A549 (cell line): ENCODE results near the gene NDUFA11. TPM values are rescaled to one million over a fixed set of nuclear protein-coding genes. Genes with fewer than 3 reads are reported as not detected.

ENCODE experiments used
- ATAC-seq, 2 experiments: fragments of 200-7000 bp in 1 of 2; fragments of >200 bp in 1 of 2; cut with Nextera tagmentation in 1 of 2; cut with Tn5 transposase in 1 of 2; 3 replicates each; pipeline versions ENCODE4 v1.8.0 to v1.9.1; 2018 to 2020; ENCODE audit warnings: mild to moderate bottlenecking in 1 of 2, moderate library complexity in 1 of 2
- CTCF ChIA-PET: fragments of 300-600 bp; sonication (Branson Sonifier 250); formaldehyde crosslinking; extraction: SDS; loops from one replicate; lab custom pipeline; 2021; ENCODE audit warnings: antibody characterized with exemption, inconsistent platforms; lab: Yijun Ruan, JAX
- POLR2A ChIA-PET: fragments of 350-600 bp; formaldehyde crosslinking; extraction: SDS; loops from one replicate; lab custom pipeline; 2021; ENCODE audit warnings: antibody characterized with exemption, inconsistent platforms; lab: Yijun Ruan, JAX
- DNase-seq, 2 experiments: peaks; one replicate each; pipeline versions ENCODE4 v3.0.0 to v3.0.0-alpha.2; 2011 to 2016; ENCODE audit warnings: low read depth in 1 of 2, low spot score in 1 of 2
- FAIRE-seq: peaks from 2 replicates; lab custom pipeline; 2011; peaks lifted over from hg19 to GRCh38; lab: Jason Lieb, UNC
- H3K27ac ChIP-seq, 2 experiments: fragments of >200 bp; sonication (Bioruptor Twin); formaldehyde crosslinking; 3 replicates each; pipeline ENCODE4 v1.5.1; 2016 to 2017
- H3K4me1 ChIP-seq: fragments of >200 bp; sonication (Bioruptor Twin); formaldehyde crosslinking; 3 replicates; pipeline ENCODE4 v1.6.1; 2016
- H3K4me2 ChIP-seq: fragments of >200 bp; sonication (Bioruptor Twin); formaldehyde crosslinking; 3 replicates; pipeline ENCODE4 v1.6.1; 2016
- H3K4me3 ChIP-seq: fragments of >200 bp; sonication (Bioruptor Twin); formaldehyde crosslinking; 3 replicates; pipeline ENCODE4 v1.5.1; 2016
- H3K9me3 ChIP-seq: fragments of >200 bp; sonication (Bioruptor Twin); formaldehyde crosslinking; 3 replicates; pipeline ENCODE4 v1.6.1; 2016
- ATOH8 ChIP-seq: fragments of 250-450 bp; sonication (Bioruptor Pico); IDR thresholded peaks from 2 replicates; pipeline ENCODE4 v1.5.0; 2020; ENCODE audit warnings: low read depth, mild to moderate bottlenecking, moderate library complexity
- CEBPB ChIP-seq, 2 experiments: fragments of >200 bp in 1 of 2; sonication (Bioruptor Twin) in 1 of 2; formaldehyde crosslinking in 1 of 2; IDR thresholded peaks; 2 replicates each; pipeline ENCODE4 v1.6.1; 2012 to 2016
- CHD2 ChIP-seq: fragments of 150-350 bp; IDR thresholded peaks from 2 replicates; pipeline ENCODE4 v1.6.1; 2014; ENCODE audit warnings: low read length; ENCODE audit not compliant: partially characterized antibody
- E2F6 ChIP-seq: IDR thresholded peaks from 2 replicates; pipeline ENCODE4 v1.6.1; 2012; ENCODE audit warnings: low read depth, borderline replicate concordance
- ELK1 ChIP-seq: fragments of 150-350 bp; IDR thresholded peaks from 2 replicates; pipeline ENCODE4 v1.6.1; 2014; ENCODE audit warnings: low read depth, mild to moderate bottlenecking, low read length
- EP300 ChIP-seq, 2 experiments: fragments of >200 bp; sonication (Bioruptor Twin); formaldehyde crosslinking; IDR thresholded peaks; 2 replicates in 1 of 2; 3 replicates in 1 of 2; pipeline ENCODE4 v1.6.1; 2016 to 2017
- FOSB ChIP-seq: fragments of 250-450 bp; sonication (Bioruptor Pico); IDR thresholded peaks from 2 replicates; pipeline ENCODE4 v1.5.0; 2020; ENCODE audit warnings: mild to moderate bottlenecking, moderate library complexity
- FOSL2 ChIP-seq, 2 experiments: fragments of 450-650 bp in 1 of 2; fragments of >200 bp in 1 of 2; sonication (Bioruptor Twin) in 1 of 2; formaldehyde crosslinking; IDR thresholded peaks; 2 replicates each; pipeline versions ENCODE4 v1.5.0 to v1.6.1; 2016 to 2020; ENCODE audit warnings: mild to moderate bottlenecking in 1 of 2, moderate library complexity in 1 of 2
- FOXS1 ChIP-seq: fragments of 250-450 bp; sonication (Bioruptor Pico); IDR thresholded peaks from 2 replicates; pipeline ENCODE4 v1.5.0; 2020; ENCODE audit warnings: mild to moderate bottlenecking, moderate library complexity
- HES2 ChIP-seq: fragments of >200 bp; sonication (Bioruptor Twin); formaldehyde crosslinking; IDR thresholded peaks from 2 replicates; pipeline ENCODE4 v1.6.1; 2016
- HMGXB4 ChIP-seq: fragments of 250-450 bp; sonication (Bioruptor Pico); IDR thresholded peaks from 2 replicates; pipeline ENCODE4 v1.5.0; 2021; ENCODE audit warnings: mild to moderate bottlenecking, moderate library complexity, borderline replicate concordance
- HOXA7 ChIP-seq: fragments of 250-450 bp; sonication (Bioruptor Pico); IDR thresholded peaks from 2 replicates; pipeline ENCODE4 v1.5.0; 2020; ENCODE audit warnings: mild to moderate bottlenecking, moderate library complexity
- JUN ChIP-seq, 2 experiments: fragments of >200 bp; sonication (Bioruptor Twin); formaldehyde crosslinking; IDR thresholded peaks; 2 replicates in 1 of 2; 3 replicates in 1 of 2; pipeline ENCODE4 v1.6.1; 2016 to 2017
- KDM5A ChIP-seq: fragments of 200-600 bp; sonication (generic); IDR thresholded peaks from 2 replicates; pipeline ENCODE4 v1.6.1; 2016; ENCODE audit warnings: antibody characterized with exemption, mild to moderate bottlenecking
- PBX3 ChIP-seq: IDR thresholded peaks from 2 replicates; pipeline ENCODE4 v1.6.1; 2012
- POLR2A ChIP-seq: IDR thresholded peaks from 2 replicates; pipeline ENCODE4 v1.6.1; 2012; ENCODE audit warnings: mild to moderate bottlenecking, low read length
- POLR2AphosphoS2 ChIP-seq: conservative IDR thresholded peaks from 2 replicates; pipeline ENCODE4 v1.6.1; 2012; ENCODE audit warnings: low read length, improper control_type of control experiment, inconsistent platforms
- RAD21 ChIP-seq, 2 experiments: fragments of >200 bp in 1 of 2; sonication (Bioruptor Twin) in 1 of 2; formaldehyde crosslinking in 1 of 2; IDR thresholded peaks in 1 of 2; conservative IDR thresholded peaks in 1 of 2; 2 replicates in 1 of 2; 3 replicates in 1 of 2; pipeline ENCODE4 v1.6.1; 2012 to 2018; ENCODE audit warnings: inconsistent platforms in 1 of 2
- USF2 ChIP-seq: fragments of 450-650 bp; IDR thresholded peaks from 2 replicates; pipeline ENCODE4 v1.6.1; 2014; ENCODE audit warnings: antibody characterized with exemption
- WGBS: methylation state at CpG from one replicate; pipeline ENCODE4 v1.1.6; 2017; ENCODE audit errors: missing lambda C conversion rate; 5-methylcytosine and 5-hydroxymethylcytosine counted together
- polyA plus RNA-seq, 4 experiments: library from polyadenylated mRNA; depleted of rRNA in 3 of 4; stranded (reverse); fragments of >200 nt; fragmentation: RNase III in 1 of 4; extraction: RNeasy Plus Mini Kit Qiagen cat#74134 plus additional on column Dnase treatment in 1 of 4; gene quantifications; 2 replicates in 3 of 4; 3 replicates in 1 of 4; pipeline ENCODE4 v1.2.3, GENCODE V29; 2011 to 2017

The NDUFA11 gene
- polyA plus RNA-seq, 2 of the 4 experiments (the other 2 are of a cell fraction): 75.0 to 173 TPM

- POLR2A ChIA-PET: no interaction called here
- no peak for DNase-seq
- no peak for FAIRE-seq
Measured at GRCh38 chr19:5943045-5943444, 39.5 kb upstream of the NDUFA11 start.

GRCh38 chr19:5941673-5942072 lies 38.1 kb upstream of the NDUFA11 start:
- ChIA-PET CTCF (interaction anchor here (0.6 kb wide), 1 partner anchor 216 kb away, joined by 4 read pairs; no protein-coding TSS in a partner anchor), POLR2A (interaction anchor here (1.0 kb wide), 1 partner anchor 113 kb away, joined by 3 read pairs; no protein-coding TSS in a partner anchor)
- TF ChIP-seq FOSB (CRISPR knock-in tag): no peak
- no peak for TF ChIP-seq HES2
- no peak for TF ChIP-seq HMGXB4 (CRISPR knock-in tag)
- no peak for TF ChIP-seq ATOH8
- no peak for TF ChIP-seq EP300 (IDR thresholded peaks at IDR 0.05)
- no peak for TF ChIP-seq HOXA7 (CRISPR knock-in tag)
- TF ChIP-seq E2F6: no peak
- no peak for TF ChIP-seq FOSL2 (IDR thresholded peaks at IDR 0.05)
- TF ChIP-seq FOSL2 (CRISPR knock-in tag; IDR thresholded peaks at IDR 0.05): no peak
- TF ChIP-seq USF2: no peak
- TF ChIP-seq POLR2AphosphoS2: no peak
- no peak for TF ChIP-seq ELK1
- Histone ChIP-seq H3K4me2 (no peak overlapping the region), H3K9me3 (no peaks in the 10 kb centered on the region), H3K27ac (no peak overlapping the region), H3K4me3 (no peak overlapping the region), H3K4me1 (no peaks in the 10 kb centered on the region)
- FAIRE-seq: no peak
- no peak for DNase-seq
- no peak for ATAC-seq
- 94% methylated on average over 11 of the region's 11 CpGs for WGBS

More at GRCh38 chr19:5943045-5943444, 39.5 kb upstream of the NDUFA11 start:
- Histone ChIP-seq H3K4me3 (no peak overlapping the region), H3K27ac (no peak overlapping the region), H3K4me1 (no peaks in the 10 kb centered on the region), H3K4me2 (no peak overlapping the region)
- 93% methylated on average over 10 of the region's 10 CpGs for WGBS
- ATAC-seq: no peak
- CTCF ChIA-PET: interaction anchor here (0.7 to 1.5 kb wide), 2 partner anchors 25 to 139 kb away, joined by 3 to 4 read pairs; no protein-coding TSS in a partner anchor
- TF ChIP-seq CHD2 (no peak), JUN (IDR thresholded peaks at IDR 0.05) (no peak), HES2 (no peak), KDM5A (no peak), FOXS1 (no peak), POLR2A (no peak), RAD21 (conservative IDR thresholded peaks at IDR 0.05 in 1 of 2, IDR thresholded peaks at IDR 0.05 in 1 of 2) (no peak), PBX3 (no peak), CEBPB (IDR thresholded peaks at IDR 0.05) (no peak)
- TF ChIP-seq, all 56 proteins: peak for 0
- H3K9me3 ChIP-seq: no peaks in the 10 kb centered on the region
